ENCODE measurements around the gene SPRED2. TPM values are rescaled to one million over a fixed set of nuclear protein-coding genes. Genes with fewer than 3 reads are reported as not detected.

Gene SPRED2
- total and polyA plus RNA-seq, 3 donors from 2014 or later = 10.0 to 14.1 (median 11.3) TPM

- TF ChIP-seq POLR2A (IDR thresholded peaks at IDR 0.05) (no peak), CTCF (IDR thresholded peaks at IDR 0.05) (no peak)
- 85% methylated on average over 7 of the region's 7 CpGs for WGBS, 2 donors
- intact Hi-C loops (cut with DNase I; ENCODE audit: low total_unique reads) = loop anchor here (5.0 kb wide), 1 partner anchor 168 kb away; the partner anchor contains the start of gene SPRED2
- Histone ChIP-seq H3K4me1 (no peaks in the 10 kb centered on the region), H3K9me3 (no peaks in the 10 kb centered on the region), H3K27ac (no peak overlapping the region), H3K4me3 (no peak overlapping the region), H3K27me3 (no peaks in the 10 kb centered on the region), H3K36me3 (ENCODE audit: low read depth, missing control alignments) (no peaks in the 10 kb centered on the region)
- DNase-seq = no peak
Observed at GRCh38 chr2:65263986-65264385, 168.4 kb downstream of the SPRED2 start.

- intact Hi-C loops (cut with DNase I; ENCODE audit: low total_unique reads) = loop anchor here (5.0 kb wide), 1 partner anchor 169 kb away; the partner anchor contains the start of gene SPRED2
Observed at GRCh38 chr2:65263262-65263661, 169.1 kb downstream of the SPRED2 start.

GRCh38 chr2:65261676-65262075 is 170.7 kb downstream of the SPRED2 start:
- no peak for DNase-seq
- Histone ChIP-seq H3K9me3 (no peaks in the 10 kb centered on the region), H3K27ac (no peak overlapping the region), H3K27me3 (no peaks in the 10 kb centered on the region), H3K36me3 (ENCODE audit: low read depth, missing control alignments) (no peaks in the 10 kb centered on the region), H3K4me3 (no peak overlapping the region), H3K4me1 (no peaks in the 10 kb centered on the region)
- TF ChIP-seq CTCF (IDR thresholded peaks at IDR 0.05) = no peak
- no peak for TF ChIP-seq POLR2A (IDR thresholded peaks at IDR 0.05)
- 79 to 88% methylated on average over 3 of the region's 3 CpGs for WGBS, 2 donors
- intact Hi-C loops (cut with DNase I; ENCODE audit: low total_unique reads) = loop anchor here (5.0 kb wide), 1 partner anchor 171 kb away; the partner anchor contains the start of gene SPRED2

More at GRCh38 chr2:65263262-65263661, 169.1 kb downstream of the SPRED2 start:
- Histone ChIP-seq H3K4me3 (no peak overlapping the region), H3K9me3 (no peaks in the 10 kb centered on the region), H3K4me1 (no peaks in the 10 kb centered on the region), H3K36me3 (ENCODE audit: low read depth, missing control alignments) (no peaks in the 10 kb centered on the region), H3K27me3 (no peaks in the 10 kb centered on the region), H3K27ac (no peak overlapping the region)
- no peak for DNase-seq
- 88 to 98% methylated on average over 1 of the region's 1 CpG for WGBS, 2 donors
- TF ChIP-seq POLR2A (IDR thresholded peaks at IDR 0.05) = no peak
- TF ChIP-seq CTCF (IDR thresholded peaks at IDR 0.05) = no peak

Other genes starting within 250 kb of the SPRED2 start
- 10 to 100 TPM; 49.2 to 56.6 TPM for gene ACTR2, start 204.8 kb downstream of the SPRED2 start, total RNA-seq
- 80.1 TPM for gene ACTR2, start 204.8 kb downstream of the SPRED2 start, polyA plus RNA-seq (ENCODE audit: insufficient read depth, low read depth, low replicate concordance)

Measured in testis (tissue), 3 donors.